GM12878 (cell line): Measurements from ENCODE around the gene ASPM. TPM values are rescaled to one million over a fixed set of nuclear protein-coding genes. Genes with fewer than 3 reads are reported as not detected.

ENCODE experiments used
- ATAC-seq: fragments of 200-7000 bp; cut with Tn5 transposase; 3 replicates; pipeline ENCODE4 v1.9.1; 2020; ENCODE audit warnings: mild to moderate bottlenecking, moderate library complexity
- BruUV-seq: library from RNA; stranded (reverse); fragments of 400-500 nt; replicated peaks from 2 replicates; lab custom pipeline; 2021; lab: Mats Ljungman, UMichigan
- CTCF ChIA-PET: fragments of 300-600 bp; sonication (Branson Sonifier 250); formaldehyde crosslinking; extraction: SDS; loops from one replicate; lab custom pipeline; 2021; ENCODE audit warnings: inconsistent platforms; lab: Yijun Ruan, JAX
- POLR2A ChIA-PET: fragments of 350-600 bp; formaldehyde crosslinking; extraction: SDS; loops from one replicate; lab custom pipeline; 2021; ENCODE audit warnings: inconsistent platforms; lab: Charles Lee
- RAD21 ChIA-PET: fragments of 300-600 bp; sonication (Branson Sonifier 250); formaldehyde crosslinking; loops from one replicate; lab custom pipeline; 2023; ENCODE audit warnings: antibody characterized with exemption; ENCODE audit not compliant: unreplicated experiment; lab: Charles Lee
- SMC1A ChIA-PET: fragments of 300-600 bp; sonication (Branson Sonifier 250); formaldehyde crosslinking; loops from one replicate; lab custom pipeline; 2023; ENCODE audit not compliant: unreplicated experiment, uncharacterized antibody; lab: Charles Lee
- DNase-seq: peaks from one replicate; pipeline ENCODE4 v3.0.0-alpha.2; 2011; ENCODE audit warnings: low read depth, low spot score
- FAIRE-seq: peaks from 3 replicates; lab custom pipeline; 2011; peaks lifted over from hg19 to GRCh38; lab: Jason Lieb, UNC
- H2AFZ ChIP-seq: 2 replicates; pipeline ENCODE4 v1.6.0; 2011; ENCODE audit warnings: low read depth, low read length, control low read depth; ENCODE audit not compliant: control insufficient read depth
- H3K27ac ChIP-seq: 2 replicates; pipeline ENCODE4 v1.5.1; 2011; ENCODE audit warnings: control low read depth; ENCODE audit not compliant: control insufficient read depth, insufficient read depth
- H3K27me3 ChIP-seq, 2 experiments: replicated peaks in 1 of 2; 2 replicates each; pipeline versions ENCODE4 v1.6.0 to v1.6.1; 2011; ENCODE audit warnings: low read length in 1 of 2; ENCODE audit not compliant: control insufficient read depth in 2 of 2, insufficient read depth in 2 of 2
- H3K36me3 ChIP-seq, 2 experiments: 2 replicates each; pipeline ENCODE4 v1.5.1; 2011; ENCODE audit warnings: low read length in 1 of 2; ENCODE audit not compliant: control insufficient read depth in 2 of 2, insufficient read depth in 2 of 2
- H3K4me1 ChIP-seq: 2 replicates; pipeline ENCODE4 v1.6.1; 2011; ENCODE audit warnings: mild to moderate bottlenecking, low read length, moderate library complexity, mixed read lengths; ENCODE audit not compliant: control insufficient read depth, insufficient read depth
- H3K4me2 ChIP-seq: 2 replicates; pipeline ENCODE4 v1.6.0; 2011; ENCODE audit warnings: control low read depth; ENCODE audit not compliant: control insufficient read depth, insufficient read depth
- H3K4me3 ChIP-seq: fragments of 200-600 bp; sonication (generic); 2 replicates; pipeline ENCODE4 v1.5.1; 2016
- H3K79me2 ChIP-seq: 2 replicates; pipeline ENCODE4 v1.6.0; 2011; ENCODE audit warnings: low read length; ENCODE audit not compliant: control insufficient read depth, insufficient read depth
- H3K9ac ChIP-seq: 2 replicates; pipeline ENCODE4 v1.8.0; 2011; ENCODE audit warnings: low read length, control low read depth, mixed read lengths; ENCODE audit not compliant: control insufficient read depth, insufficient read depth
- H3K9me3 ChIP-seq: replicated peaks from 3 replicates; pipeline ENCODE4 v1.5.1; 2011; ENCODE audit warnings: mild to moderate bottlenecking, low read length; ENCODE audit not compliant: control insufficient read depth, insufficient read depth
- H4K20me1 ChIP-seq: 2 replicates; pipeline ENCODE4 v1.6.0; 2011; ENCODE audit not compliant: control insufficient read depth, insufficient read depth
- BCL11A ChIP-seq: IDR thresholded peaks from 2 replicates; pipeline ENCODE4 v1.6.1; 2011; ENCODE audit warnings: low read depth, low read length
- CEBPB ChIP-seq, 2 experiments: fragments of 150-350 bp in 1 of 2; IDR thresholded peaks; 2 replicates each; pipeline ENCODE4 v1.6.1; 2012 to 2014; ENCODE audit warnings: low read depth in 2 of 2, low read length in 2 of 2, borderline replicate concordance in 1 of 2, inconsistent platforms in 1 of 2
- CHD1 ChIP-seq: IDR thresholded peaks from 2 replicates; pipeline ENCODE4 v1.6.1; 2012; ENCODE audit warnings: low read depth, low read length, improper control_type of control experiment
- CREM ChIP-seq: IDR thresholded peaks from 2 replicates; pipeline ENCODE4 v1.6.1; 2014; ENCODE audit warnings: antibody characterized with exemption, low read depth
- FOS ChIP-seq: IDR thresholded peaks from 3 replicates; pipeline ENCODE4 v1.6.1; 2011; ENCODE audit warnings: borderline replicate concordance; ENCODE audit not compliant: insufficient read length; ENCODE audit errors: extremely low read depth
- MEF2B ChIP-seq: fragments of 450-650 bp; IDR thresholded peaks from 2 replicates; pipeline ENCODE4 v1.6.1; 2018; ENCODE audit warnings: mild to moderate bottlenecking, moderate library complexity; ENCODE audit not compliant: partially characterized antibody, poor library complexity, severe bottlenecking
- RAD51 ChIP-seq: fragments of 450-650 bp; IDR thresholded peaks from 2 replicates; pipeline ENCODE4 v1.6.1; 2016; ENCODE audit warnings: moderate library complexity, mild to moderate bottlenecking, inconsistent platforms
- RCOR1 ChIP-seq: conservative IDR thresholded peaks from 2 replicates; pipeline ENCODE4 v1.6.1; 2012; ENCODE audit warnings: low read depth, low read length, improper control_type of control experiment
- RELA ChIP-seq: fragments of 450-650 bp; IDR thresholded peaks from 2 replicates; pipeline ENCODE4 v1.8.0; 2014; ENCODE audit warnings: borderline replicate concordance; ENCODE audit not compliant: partially characterized antibody
- SPI1 ChIP-seq: IDR thresholded peaks from 2 replicates; pipeline ENCODE4 v1.6.1; 2011; ENCODE audit warnings: low read depth, mild to moderate bottlenecking, low read length, moderate library complexity, borderline replicate concordance; ENCODE audit not compliant: insufficient read depth
- WRNIP1 ChIP-seq: IDR thresholded peaks from 2 replicates; pipeline ENCODE4 v1.6.1; 2011; ENCODE audit warnings: low read depth, low read length, improper control_type of control experiment, borderline replicate concordance
- WGBS: methylation state at CpG from one replicate; pipeline ENCODE4 v1.1.6; 2016; ENCODE audit warnings: low lambda C conversion rate; ENCODE audit not compliant: insufficient replicate concordance, insufficient coverage; ENCODE audit errors: missing lambda C conversion rate; 5-methylcytosine and 5-hydroxymethylcytosine counted together
- in situ Hi-C: fragments of 300-500 bp; cut with MboI; formaldehyde crosslinking; loops from 9 replicates; pipeline ENCODE4 v1.14.3; 2018; ENCODE audit warnings: mixed read lengths
- intact Hi-C: fragments of 100-400 bp; cut with micrococcal nuclease; formaldehyde crosslinking; loops from one replicate; pipeline ENCODE4 v1.14.2; 2022; ENCODE audit not compliant: unreplicated experiment
- polyA plus RNA-seq, 11 experiments: library from polyadenylated mRNA; depleted of rRNA in 4 of 11; unstranded in 6 of 11; stranded (reverse) in 5 of 11; fragments of >200 nt; fragmentation: Nextera tagmentation in 4 of 11; fragmentation: Illumina TruSeq in 1 of 11; extraction: Ambion mirVana in 4 of 11; extraction: Trizol in 1 of 11; gene quantifications; 1 replicate in 1 of 11; 2 replicates in 10 of 11; pipeline versions ENCODE4 v1.2.1 to v1.2.3, GENCODE V29; 2011 to 2016; ENCODE audit warnings: inconsistent platforms in 2 of 11, missing spikeins in 2 of 11, low read depth in 1 of 11
- total RNA-seq, 4 experiments: library from RNA; depleted of rRNA in 3 of 4; stranded (reverse); fragments of >200 nt in 3 of 4; fragmentation: Illumina TruSeq in 1 of 4; extraction: Trizol in 1 of 4; gene quantifications; 2 replicates each; pipeline versions ENCODE4 v1.2.1 to v1.2.3, GENCODE V29; 2013 to 2021

The ASPM gene
- total and polyA plus RNA-seq, 10 of the 15 experiments (the other 5 are each of a cell fraction or from before 2014, with no cell fraction given): 16.2 to 54.9 (median 26.4) TPM

DNA sequence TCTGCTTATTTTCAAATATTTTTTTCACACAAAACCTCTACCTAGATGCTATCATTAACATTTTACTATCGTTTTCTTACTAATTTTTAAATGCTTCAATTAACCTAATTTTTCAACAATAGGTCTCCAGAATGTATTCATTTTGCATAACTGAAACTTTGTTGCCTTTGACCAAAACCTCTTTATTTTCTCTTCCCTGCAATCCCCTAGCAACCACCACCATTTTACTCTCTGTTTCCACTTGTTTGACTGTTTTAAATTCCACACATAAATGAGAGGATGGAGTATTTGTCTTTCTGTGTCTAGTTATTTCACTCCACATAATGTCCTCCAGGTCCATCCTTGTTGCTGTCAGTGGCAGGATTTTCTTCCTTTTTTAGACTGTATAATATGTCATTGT is 69.9 kb downstream of the ASPM start:
- TF ChIP-seq MEF2B: no peak
- no peak for TF ChIP-seq CREM
- TF ChIP-seq RCOR1: no peak
- POLR2A ChIA-PET: no interaction called here

DNA sequence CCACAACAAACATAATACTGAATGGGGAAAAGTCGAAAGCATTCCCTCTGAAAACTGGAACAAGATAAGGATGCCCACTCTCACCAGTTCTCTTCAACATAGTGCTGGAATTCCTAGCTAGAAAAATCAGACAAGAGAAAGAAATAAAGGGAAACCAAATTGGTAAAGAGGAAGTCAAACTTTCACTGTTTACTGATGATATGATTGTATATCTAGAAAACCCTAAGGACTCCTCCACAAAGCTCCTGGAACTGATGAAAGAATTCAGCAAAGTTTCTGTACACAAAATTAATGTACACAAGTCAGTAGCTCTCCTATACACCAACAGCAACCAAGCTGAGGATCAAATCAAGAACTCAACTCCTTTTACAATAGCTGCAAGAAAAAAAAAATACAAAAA is 72.5 kb downstream of the ASPM start:
- DNase-seq: no peak
- Histone ChIP-seq H3K27ac (no peak overlapping the region), H3K4me2 (no peak overlapping the region), H3K9me3 (no peaks in the 10 kb centered on the region), H3K27me3 (no peaks in the 10 kb centered on the region), H3K36me3 (no peaks in the 10 kb centered on the region), H3K79me2 (no peaks in the 10 kb centered on the region), H4K20me1 (no peaks in the 10 kb centered on the region), H3K9ac (no peak overlapping the region), H3K4me3 (no peak overlapping the region), H2AFZ (no peak overlapping the region), H3K4me1 (no peaks in the 10 kb centered on the region)
- CTCF ChIA-PET: no interaction called here
- FAIRE-seq: no peak
- SMC1A ChIA-PET: interaction anchor here (0.8 kb wide), 1 partner anchor 14 kb away, joined by 3 read pairs; no protein-coding TSS in a partner anchor
- no peak for ATAC-seq
- WGBS: 25% methylated on average over 1 of the region's 1 CpG
- no TSS peak for BruUV-seq
- in situ Hi-C loops: no loop called here
- POLR2A ChIA-PET: no interaction called here
- intact Hi-C loops: no loop called here
- RAD21 ChIA-PET: no interaction called here
- TF ChIP-seq RELA (no peak), BCL11A (no peak), FOS (no peak), MEF2B (no peak), CHD1 (no peak), CEBPB (IDR thresholded peaks at IDR 0.05; ENCODE audit: borderline replicate concordance in 1 of 2, low read depth in 2 of 2, low read length in 2 of 2) (no peak), SPI1 (no peak), RAD51 (no peak), WRNIP1 (no peak), CREM (no peak)

More for the DNA sequence above, 69.9 kb downstream of the ASPM start:
- ChIA-PET RAD21 (no interaction called here), SMC1A (no interaction called here), CTCF (no interaction called here)
- Histone ChIP-seq H3K27ac (no peak overlapping the region), H3K27me3 (no peaks in the 10 kb centered on the region), H3K4me2 (no peak overlapping the region), H3K4me3 (no peak overlapping the region), H3K36me3 (no peaks in the 10 kb centered on the region), H3K79me2 (no peaks in the 10 kb centered on the region), H3K9ac (no peak overlapping the region), H2AFZ (no peak overlapping the region), H3K9me3 (peaks cover 2% of the 10 kb centered on the region; the same call in 1 of the 3 replicates), H4K20me1 (no peaks in the 10 kb centered on the region), H3K4me1 (no peaks in the 10 kb centered on the region)
- no peak for FAIRE-seq
- no peak for ATAC-seq
- no peak for DNase-seq
- WGBS: 0% methylated on average over 1 of the region's 1 CpG
- intact Hi-C loops: no loop called here
- in situ Hi-C loops: no loop called here
- no TSS peak for BruUV-seq
